ENCODE measurements around the gene WDR47. TPM values are rescaled to one million over a fixed set of nuclear protein-coding genes. Genes with fewer than 3 reads are reported as not detected.

Gene WDR47
- total RNA-seq, 1 experiment from 2014 or later: 6.8 TPM

GRCh38 chr1:108957888-108958287 is 84.0 kb downstream of the WDR47 start:
- H3K4me3 Mint-ChIP-seq (ENCODE audit: low read depth, unreplicated experiment): no peak overlapping the region
- no peaks in the 10 kb centered on the region for H3K27me3 Mint-ChIP-seq (ENCODE audit: unreplicated experiment)
- no peak overlapping the region for H3K27ac Mint-ChIP-seq (ENCODE audit: unreplicated experiment)
- DNase-seq: no peak
- no peaks in the 10 kb centered on the region for H3K9me3 Mint-ChIP-seq (ENCODE audit: low read depth, unreplicated experiment)
- H3K4me1 Mint-ChIP-seq (ENCODE audit: low read depth, unreplicated experiment): peaks cover 17% of the 10 kb centered on the region
- CTCF ChIA-PET: no interaction called here
- H3K36me3 Mint-ChIP-seq (ENCODE audit: insufficient read depth, unreplicated experiment): peaks cover 11% of the 10 kb centered on the region
- intact Hi-C loops (cut with micrococcal nuclease; ENCODE audit: unreplicated experiment): no loop called here
- no TSS peak for BruUV-seq (replicated peaks)
- no peak for TF ChIP-seq CTCF (IDR thresholded peaks at IDR 0.05; ENCODE audit: unreplicated experiment)

- Mint-ChIP-seq H3K27ac (ENCODE audit: unreplicated experiment) (no peak overlapping the region), H3K36me3 (ENCODE audit: insufficient read depth, unreplicated experiment) (no peaks in the 10 kb centered on the region), H3K27me3 (ENCODE audit: unreplicated experiment) (no peaks in the 10 kb centered on the region), H3K4me3 (ENCODE audit: low read depth, unreplicated experiment) (no peak overlapping the region), H3K4me1 (ENCODE audit: low read depth, unreplicated experiment) (peaks cover 9% of the 10 kb centered on the region), H3K9me3 (ENCODE audit: low read depth, unreplicated experiment) (no peaks in the 10 kb centered on the region)
- no peak for DNase-seq
- BruUV-seq (replicated peaks): no TSS peak
- intact Hi-C loops (cut with micrococcal nuclease; ENCODE audit: unreplicated experiment): no loop called here
- no peak for TF ChIP-seq CTCF (IDR thresholded peaks at IDR 0.05; ENCODE audit: unreplicated experiment)
- CTCF ChIA-PET: no interaction called here
These were observed 86.0 kb downstream of the WDR47 start for GRCh38 chr1:108955881-108956280.

GRCh38 chr1:108955111-108955510 is 86.8 kb downstream of the WDR47 start:
- no peak for DNase-seq
- no peaks in the 10 kb centered on the region for H3K27me3 Mint-ChIP-seq (ENCODE audit: unreplicated experiment)
- CTCF ChIA-PET: no interaction called here
- intact Hi-C loops (cut with micrococcal nuclease; ENCODE audit: unreplicated experiment): no loop called here
- no peaks in the 10 kb centered on the region for H3K9me3 Mint-ChIP-seq (ENCODE audit: low read depth, unreplicated experiment)
- H3K36me3 Mint-ChIP-seq (ENCODE audit: insufficient read depth, unreplicated experiment): no peaks in the 10 kb centered on the region
- H3K4me3 Mint-ChIP-seq (ENCODE audit: low read depth, unreplicated experiment): no peak overlapping the region
- H3K4me1 Mint-ChIP-seq (ENCODE audit: low read depth, unreplicated experiment): peaks cover 2% of the 10 kb centered on the region
- no TSS peak for BruUV-seq (replicated peaks)
- H3K27ac Mint-ChIP-seq (ENCODE audit: unreplicated experiment): no peak overlapping the region
- no peak for TF ChIP-seq CTCF (IDR thresholded peaks at IDR 0.05; ENCODE audit: unreplicated experiment)

GRCh38 chr1:108953452-108953851 is 88.5 kb downstream of the WDR47 start:
- intact Hi-C loops (cut with micrococcal nuclease; ENCODE audit: unreplicated experiment): no loop called here

More at GRCh38 chr1:108953452-108953851, 88.5 kb downstream of the WDR47 start:
- Mint-ChIP-seq H3K27ac (ENCODE audit: unreplicated experiment) (no peak overlapping the region), H3K4me1 (ENCODE audit: low read depth, unreplicated experiment) (peaks cover 8% of the 10 kb centered on the region), H3K9me3 (ENCODE audit: low read depth, unreplicated experiment) (no peaks in the 10 kb centered on the region), H3K36me3 (ENCODE audit: insufficient read depth, unreplicated experiment) (peaks cover 5% of the 10 kb centered on the region), H3K4me3 (ENCODE audit: low read depth, unreplicated experiment) (no peak overlapping the region), H3K27me3 (ENCODE audit: unreplicated experiment) (no peaks in the 10 kb centered on the region)
- no TSS peak for BruUV-seq (replicated peaks)
- no peak for DNase-seq
- no peak for TF ChIP-seq CTCF (IDR thresholded peaks at IDR 0.05; ENCODE audit: unreplicated experiment)
- CTCF ChIA-PET: no interaction called here
